HG03066 (cell line): ENCODE results near the gene HCRTR1.

Source experiments
- ATAC-seq: cut with Tn5 transposase; IDR thresholded peaks from one replicate; pipeline ENCODE4 v1.9.1; 2021; ENCODE audit warnings: low read depth; ENCODE audit not compliant: unreplicated experiment

HCRTR1 gene

DNA sequence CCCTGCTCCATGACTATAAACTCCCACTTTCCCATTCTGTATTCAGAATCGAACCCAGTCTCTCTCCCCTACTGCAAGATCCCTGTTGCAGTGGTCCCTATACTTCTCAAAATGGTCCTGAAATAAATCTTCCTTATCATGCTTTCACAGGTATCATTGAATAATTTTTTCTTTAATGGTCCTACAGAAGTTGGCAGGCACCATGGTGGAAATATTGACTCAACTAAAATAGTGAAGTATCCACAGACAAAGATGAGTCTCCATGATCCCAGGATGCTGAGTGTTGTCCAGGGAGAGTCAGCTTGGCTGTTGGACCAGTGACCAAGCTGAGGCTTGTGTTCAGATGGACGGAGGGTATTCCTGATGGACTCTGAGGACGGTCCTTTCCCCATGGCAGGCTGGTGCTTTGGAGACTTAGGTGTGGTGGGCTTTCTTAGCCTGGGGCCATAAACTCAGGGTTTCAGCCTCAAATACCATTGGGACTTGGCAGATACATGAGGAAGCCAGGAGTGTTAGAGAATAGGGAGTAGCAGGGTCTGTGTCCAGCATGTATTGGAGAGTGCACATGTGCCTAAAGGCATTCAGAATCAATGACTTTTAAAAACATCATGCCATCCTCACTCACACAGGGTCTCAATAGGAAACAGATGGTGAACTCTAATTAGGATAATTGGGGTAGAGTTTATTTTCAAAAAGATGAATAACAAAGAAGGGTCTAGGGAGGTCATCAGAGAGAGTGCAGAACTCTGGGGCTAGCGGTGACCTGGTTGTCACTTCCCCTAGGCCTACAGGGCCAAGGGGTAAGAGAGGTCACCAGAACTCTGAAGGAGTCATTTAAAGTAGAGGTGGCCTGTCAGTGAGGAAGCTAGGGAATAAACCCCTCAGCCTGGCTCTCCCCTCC lies 21.4 kb upstream of the HCRTR1 start:
- ATAC-seq, result no peak

DNA sequence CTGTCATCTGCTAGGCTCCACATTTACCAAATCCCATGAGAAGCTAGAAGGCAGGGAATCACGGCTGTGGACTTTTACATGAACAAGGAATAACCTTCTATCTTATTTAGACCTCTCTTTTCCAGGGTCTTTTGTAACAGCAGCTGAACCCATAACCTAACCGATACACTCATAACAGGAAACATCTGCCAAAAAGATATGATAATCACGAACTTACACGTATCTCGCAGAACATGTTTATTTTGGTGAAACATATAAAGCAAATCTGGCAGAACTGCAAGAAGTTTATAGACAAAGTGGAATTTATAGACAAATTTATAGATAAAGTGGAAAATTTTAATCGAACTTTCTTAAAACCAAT lies 20.8 kb upstream of the HCRTR1 start:
- ATAC-seq, result no peak

DNA sequence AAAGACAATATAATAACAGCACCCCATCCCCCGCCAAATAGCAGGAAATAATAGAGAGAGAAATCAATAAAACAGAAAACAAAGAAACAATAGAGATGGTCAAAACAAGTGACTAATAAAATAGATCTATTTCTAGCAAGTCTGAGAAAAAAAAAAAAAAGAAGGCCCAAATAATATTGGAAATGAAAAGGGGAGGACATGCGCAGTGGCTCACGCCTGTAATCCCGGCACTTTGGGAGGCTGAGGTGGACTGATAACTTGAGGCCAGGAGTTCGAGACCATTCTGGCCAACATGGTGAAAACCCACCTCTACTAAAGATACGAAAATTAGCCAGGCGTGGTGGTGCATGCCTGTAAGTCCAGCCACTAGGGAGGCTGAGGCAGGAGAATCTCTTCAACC lies 18.5 kb upstream of the HCRTR1 start:
- ATAC-seq, result no peak

DNA sequence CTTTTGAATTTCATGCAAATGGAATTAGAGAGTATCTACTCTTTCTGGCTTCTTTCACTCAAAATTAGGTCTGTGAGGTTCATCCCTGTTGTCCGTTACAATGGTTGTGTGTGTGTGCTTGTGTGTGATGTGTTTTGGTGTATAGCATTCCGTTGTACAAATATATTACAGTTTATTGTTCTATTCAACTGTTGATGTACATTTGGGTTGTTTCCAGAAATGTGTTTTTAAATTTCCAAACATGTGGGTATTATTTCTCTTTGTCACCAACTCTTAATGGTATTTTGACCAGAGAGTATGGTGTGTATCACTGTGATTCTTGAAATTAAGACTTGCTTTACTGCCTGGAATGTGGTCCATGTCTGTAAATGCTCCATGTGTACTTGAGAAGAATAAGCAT lies 16.8 kb upstream of the HCRTR1 start:
- no peak for ATAC-seq

DNA sequence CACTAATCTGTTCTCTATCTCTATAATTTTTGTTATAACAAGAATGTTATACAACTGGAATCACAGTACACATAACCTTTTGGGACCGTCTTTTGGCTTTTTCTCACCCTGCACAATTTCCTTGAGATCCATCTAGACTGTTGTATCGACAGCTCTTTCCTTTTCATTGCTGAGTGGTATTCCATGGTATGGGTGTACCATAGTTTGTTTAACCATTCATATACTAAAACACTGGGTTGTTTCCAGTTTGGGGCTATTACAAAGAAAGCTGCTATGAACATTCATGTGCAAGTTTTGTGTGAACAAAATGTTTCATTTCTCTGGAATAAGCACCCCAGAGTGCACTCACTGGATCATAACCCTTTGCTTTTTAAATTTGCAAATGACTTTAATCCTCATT lies 15.4 kb upstream of the HCRTR1 start:
- ATAC-seq, result no peak

DNA sequence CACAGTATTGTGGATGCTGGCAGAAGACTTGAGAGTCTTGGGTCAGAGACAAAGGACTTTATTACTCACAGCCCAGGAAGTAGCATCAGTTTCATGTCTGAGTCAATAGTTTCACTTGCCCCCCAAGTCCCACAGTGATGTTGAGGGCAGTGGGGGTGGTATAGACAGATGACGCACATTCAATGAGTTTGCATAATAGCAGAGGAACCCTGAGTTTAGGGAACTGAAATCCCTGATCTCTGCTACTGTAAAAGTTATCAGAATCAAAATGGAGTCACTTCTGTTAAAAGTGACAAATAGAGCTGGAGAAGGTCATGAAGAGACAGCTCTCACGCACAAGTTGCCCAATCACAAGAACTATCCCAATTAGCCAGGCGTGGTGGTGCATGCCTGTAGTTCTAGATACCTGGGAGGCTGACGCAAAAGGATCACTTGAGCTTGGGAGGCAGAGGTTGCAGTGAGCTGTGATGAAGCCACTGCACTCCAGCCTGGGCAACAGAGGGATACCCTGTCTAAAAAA lies 11.5 kb upstream of the HCRTR1 start:
- peak; percentile 93 for ATAC-seq

DNA sequence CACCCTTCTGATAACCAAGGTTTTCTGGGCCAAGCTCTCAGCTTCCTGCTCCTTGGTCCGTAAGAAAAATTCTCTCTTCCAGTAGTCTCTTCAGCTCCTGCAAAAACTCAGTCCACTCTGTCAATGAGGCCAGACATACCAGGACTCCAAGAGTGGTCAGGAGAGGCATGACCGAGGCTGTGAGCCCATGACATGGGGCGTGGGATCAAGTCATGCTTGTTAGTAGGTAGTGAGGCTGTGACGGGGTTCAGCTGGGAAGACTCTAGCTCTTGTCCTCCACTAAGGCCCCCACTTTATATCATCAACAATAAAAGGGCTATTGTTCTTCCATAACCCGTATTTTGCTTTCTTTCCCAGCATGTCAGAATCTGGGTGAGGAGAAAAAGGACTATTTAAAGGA lies 10.1 kb upstream of the HCRTR1 start:
- no peak for ATAC-seq

DNA sequence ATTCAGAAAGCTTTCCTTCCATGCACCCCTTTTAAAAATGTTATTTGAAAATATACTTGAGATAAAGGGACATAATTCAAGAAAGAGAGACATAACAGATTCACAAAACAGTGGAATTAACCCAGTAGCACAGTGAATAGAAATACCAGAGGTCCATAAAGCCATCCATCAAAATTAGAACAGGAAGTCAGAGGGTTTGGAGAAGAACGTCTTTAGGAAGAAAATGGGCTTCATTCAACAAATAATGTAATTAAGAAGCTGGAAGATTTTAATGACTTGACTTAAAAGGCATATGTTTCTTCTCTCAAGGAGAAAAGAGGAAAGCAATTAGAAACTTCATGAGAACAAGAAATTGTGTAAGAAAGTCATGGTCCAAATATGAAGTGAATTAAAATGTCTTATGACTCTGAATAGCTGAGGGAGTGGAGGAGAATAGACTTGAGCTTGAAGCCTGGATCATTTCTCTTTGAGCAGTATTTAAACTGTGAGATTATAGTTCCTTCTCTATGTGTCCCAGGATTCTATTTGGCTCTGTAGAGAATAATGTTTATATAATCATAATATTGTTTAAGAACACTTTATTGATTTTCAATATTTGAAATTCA lies 7.9 kb upstream of the HCRTR1 start:
- no peak for ATAC-seq

DNA sequence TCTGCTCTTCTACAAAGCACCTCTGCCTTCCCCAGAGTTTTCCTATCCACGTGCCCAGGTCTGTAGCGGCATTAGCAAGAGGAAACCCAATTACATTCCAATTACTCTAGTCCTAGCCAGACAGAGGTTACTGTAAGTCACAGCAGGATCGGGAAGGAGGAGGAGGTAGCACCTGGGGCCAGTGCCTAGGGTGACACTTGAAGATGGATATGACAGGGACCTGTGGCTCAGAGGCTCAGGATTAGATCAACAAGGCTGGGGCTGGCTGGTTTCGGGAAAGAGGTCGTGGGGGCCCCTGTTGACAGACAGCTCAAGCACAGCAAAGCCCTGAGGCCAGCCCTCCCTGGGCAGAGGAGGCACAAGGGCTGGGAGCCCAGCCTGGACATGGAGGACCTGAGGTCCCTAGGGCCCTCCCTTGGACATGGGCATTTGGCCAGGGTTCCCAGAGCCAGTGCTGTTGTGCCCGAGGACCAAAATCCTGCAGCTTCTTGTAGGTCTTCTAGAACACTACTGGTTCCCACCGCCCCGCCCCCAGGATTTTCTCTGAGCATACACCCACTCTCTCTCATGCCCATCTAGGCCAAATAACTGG lies 3.0 kb upstream of the HCRTR1 start:
- no peak for ATAC-seq

DNA sequence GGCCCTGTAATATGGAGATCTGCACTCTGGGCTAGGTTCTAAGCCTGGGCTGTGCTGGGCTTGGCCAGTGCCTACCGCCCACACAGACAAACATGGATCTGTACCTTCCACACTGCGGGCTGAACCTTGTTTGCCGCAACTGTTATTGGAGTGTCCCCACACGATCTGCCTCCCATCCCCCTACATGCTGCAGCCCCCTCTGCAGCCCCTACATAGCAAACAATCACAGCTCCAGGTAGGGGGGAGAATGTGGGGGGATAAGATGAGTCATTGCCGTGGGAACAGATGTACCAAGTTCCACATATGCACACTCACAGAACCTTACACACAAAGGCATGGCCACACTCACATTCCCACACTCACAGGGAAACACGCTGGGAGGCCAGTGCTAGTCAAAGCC lies 2.1 kb upstream of the HCRTR1 start:
- no peak for ATAC-seq

DNA sequence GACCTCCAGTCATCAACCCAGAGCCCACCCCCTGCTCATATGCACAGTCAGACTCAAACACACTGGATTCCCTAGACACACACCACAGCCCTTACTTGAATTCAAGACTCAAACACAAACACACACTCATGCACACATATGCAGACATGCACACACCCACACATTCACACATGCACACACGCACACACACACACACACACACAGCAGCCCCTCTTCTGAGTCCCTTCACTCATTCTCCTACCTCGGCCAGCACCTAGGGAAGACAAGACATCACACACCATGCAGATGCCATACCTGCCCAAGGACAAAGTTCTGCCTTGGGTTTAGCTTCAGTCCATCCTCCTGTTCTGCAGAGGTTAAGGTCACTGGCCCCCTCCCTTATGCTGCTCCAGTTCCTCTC lies 1.6 kb upstream of the HCRTR1 start:
- ATAC-seq, result no peak

DNA sequence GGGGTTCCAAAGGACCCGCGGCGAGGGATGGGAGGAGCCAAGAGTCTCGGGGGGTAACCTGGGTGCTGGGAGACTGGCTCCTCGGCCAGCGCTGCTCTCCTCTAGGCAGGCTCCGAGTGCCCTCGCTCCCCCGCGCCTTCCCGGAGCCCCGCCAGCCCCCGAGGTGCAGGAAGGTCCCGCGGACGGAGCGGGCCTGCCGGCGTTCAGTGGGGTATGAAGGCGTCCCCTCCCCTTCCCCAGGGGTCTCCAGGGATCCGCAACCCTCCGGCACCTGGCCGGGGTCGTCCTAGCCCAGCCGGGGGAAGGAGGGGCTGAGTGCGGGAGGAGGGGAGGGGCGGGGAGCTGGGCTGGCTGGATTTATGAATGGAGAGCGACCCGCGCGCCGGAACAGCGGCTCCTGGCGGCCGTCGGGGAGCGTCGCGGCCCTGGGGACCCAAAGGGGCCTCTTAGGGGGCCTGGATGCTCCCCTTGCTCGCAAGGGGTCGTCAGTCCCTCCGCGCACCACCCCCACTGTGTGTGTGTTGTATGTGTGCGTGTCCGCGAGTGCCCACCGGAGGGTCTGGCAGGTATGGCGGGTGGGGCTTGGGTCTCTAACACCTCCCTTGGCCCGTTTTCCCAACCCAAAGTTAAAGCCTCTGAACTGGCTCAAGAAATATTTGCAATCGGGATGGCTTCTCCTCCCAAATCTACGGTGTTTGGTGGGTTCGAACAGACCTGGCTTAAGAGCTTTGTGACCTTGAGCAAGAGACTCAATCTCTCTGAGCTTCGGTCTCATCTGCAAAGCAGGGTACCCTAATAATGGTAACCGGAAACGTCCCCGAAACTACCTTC lies 642 bp downstream of the HCRTR1 start:
- no peak for ATAC-seq

DNA sequence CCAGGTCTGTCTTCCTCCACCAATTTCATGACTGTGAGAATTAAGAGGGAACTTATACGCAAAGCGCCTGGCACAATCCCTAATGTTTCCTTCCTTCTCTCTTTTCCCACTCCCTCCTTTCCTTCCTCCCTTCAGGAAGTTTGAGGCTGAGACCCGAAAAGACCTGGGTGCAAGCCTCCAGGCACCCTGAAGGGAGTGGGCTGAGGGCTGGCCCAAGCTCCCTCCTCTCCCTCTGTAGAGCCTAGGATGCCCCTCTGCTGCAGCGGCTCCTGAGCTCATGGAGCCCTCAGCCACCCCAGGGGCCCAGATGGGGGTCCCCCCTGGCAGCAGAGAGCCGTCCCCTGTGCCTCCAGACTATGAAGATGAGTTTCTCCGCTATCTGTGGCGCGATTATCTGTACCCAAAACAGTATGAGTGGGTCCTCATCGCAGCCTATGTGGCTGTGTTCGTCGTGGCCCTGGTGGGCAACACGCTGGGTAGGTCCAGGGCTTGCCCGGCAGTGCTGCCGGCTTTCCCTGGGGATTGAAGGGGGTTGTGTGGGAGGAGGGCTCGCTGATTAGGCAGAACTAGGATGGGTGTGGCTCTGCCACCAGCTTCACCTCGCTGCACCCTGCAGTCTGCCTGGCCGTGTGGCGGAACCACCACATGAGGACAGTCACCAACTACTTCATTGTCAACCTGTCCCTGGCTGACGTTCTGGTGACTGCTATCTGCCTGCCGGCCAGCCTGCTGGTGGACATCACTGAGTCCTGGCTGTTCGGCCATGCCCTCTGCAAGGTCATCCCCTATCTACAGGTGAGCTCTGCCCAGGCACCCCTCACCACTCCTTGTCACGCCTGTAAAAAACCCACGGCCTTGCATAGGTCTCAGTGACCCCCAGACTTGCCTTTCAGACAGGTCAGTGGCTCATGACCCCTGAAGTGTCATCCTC lies 1.7 kb downstream of the HCRTR1 start:
- no peak for ATAC-seq

DNA sequence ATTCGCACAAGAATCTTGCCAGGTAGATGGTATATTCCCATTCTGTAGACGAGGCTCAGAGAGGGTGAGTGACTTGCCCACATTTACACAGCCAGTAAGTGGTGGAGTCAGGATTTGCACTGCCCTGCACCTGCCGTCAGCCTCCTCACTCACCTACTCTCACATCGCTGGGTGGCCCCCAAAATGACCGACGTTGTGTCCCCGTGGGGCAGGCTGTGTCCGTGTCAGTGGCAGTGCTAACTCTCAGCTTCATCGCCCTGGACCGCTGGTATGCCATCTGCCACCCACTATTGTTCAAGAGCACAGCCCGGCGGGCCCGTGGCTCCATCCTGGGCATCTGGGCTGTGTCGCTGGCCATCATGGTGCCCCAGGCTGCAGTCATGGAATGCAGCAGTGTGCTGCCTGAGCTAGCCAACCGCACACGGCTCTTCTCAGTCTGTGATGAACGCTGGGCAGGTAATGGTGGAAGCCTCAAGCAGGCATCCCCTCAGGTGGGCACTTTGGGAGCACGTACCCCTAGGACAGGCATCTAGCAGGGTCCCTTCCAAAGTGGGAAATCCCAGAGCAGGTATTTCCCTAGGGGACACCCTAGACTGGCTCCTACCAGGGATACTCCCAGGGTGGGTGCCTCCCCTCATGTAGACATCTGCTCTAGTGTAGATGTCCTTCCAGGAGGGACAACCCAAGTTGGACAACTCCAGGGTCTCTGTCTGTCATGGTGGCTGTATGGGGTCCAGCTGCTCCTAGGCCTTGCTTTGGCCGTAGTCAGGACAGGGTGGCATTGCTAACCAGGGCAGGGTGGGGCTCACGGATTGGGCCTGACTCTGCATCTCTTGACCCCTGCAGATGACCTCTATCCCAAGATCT lies 3.4 kb downstream of the HCRTR1 start:
- no peak for ATAC-seq

DNA sequence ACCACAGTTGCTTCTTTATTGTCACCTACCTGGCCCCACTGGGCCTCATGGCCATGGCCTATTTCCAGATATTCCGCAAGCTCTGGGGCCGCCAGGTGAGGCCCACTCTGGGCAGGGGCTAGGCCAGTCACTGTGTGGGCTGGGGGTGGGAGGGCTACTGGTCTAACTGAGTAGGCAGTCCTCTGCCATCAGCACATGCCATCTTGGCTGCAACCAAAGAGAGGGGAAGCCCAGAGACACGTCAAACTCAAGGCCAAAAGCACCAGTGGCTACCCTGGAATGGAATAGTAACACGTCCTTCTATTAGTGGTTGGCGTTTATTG lies 4.0 kb downstream of the HCRTR1 start:
- no peak for ATAC-seq

DNA sequence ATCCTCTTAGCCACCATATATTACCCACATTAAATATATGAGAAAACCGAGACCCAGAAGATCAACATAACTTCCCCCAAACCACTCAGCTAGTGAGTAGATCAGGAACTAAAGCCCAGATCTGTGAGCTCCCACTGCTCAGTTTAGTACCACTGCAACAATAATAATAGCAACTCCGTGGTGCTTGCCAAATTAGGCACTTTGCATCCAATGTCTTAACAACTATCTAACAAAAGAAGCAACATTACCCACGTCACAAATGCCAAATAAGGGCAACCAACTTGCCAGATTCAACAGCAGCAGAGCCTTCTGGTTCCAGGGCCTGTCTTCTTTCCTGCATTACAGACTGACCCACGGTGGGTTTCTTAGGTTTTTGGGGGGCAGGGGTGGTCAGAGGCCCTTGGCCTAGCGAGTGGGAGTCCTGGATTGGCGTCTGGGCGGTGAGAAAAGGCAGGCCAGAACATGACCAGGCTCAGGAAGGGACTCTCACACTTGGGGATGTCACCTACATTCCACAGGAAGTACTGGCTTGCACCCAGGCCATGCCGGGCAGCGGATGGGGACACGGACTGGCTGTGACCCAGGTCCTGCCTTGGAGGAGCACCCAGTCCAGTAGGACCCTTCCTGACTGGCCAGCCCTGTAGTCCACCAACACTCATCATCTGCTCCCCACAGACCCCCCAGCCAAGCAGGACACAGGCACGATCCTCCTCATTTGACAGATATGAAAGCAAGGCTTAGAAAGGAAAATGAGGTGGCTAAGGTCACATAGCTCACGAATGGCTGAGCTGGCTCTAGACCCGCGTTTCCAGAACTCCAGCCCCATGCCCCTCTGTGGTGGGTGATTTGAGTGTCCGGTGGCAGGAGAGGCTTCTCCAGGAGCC lies 4.6 kb downstream of the HCRTR1 start:
- ATAC-seq, result no peak

DNA sequence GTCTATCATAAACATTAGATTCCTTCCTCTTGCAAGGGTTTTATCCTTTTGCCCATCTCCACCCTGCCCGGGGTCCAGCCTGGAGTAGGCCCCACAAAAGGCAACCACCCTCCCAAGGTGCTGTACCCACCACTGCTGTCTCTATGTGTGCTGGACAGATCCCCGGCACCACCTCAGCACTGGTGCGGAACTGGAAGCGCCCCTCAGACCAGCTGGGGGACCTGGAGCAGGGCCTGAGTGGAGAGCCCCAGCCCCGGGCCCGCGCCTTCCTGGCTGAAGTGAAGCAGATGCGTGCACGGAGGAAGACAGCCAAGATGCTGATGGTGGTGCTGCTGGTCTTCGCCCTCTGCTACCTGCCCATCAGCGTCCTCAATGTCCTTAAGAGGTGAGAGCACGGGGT lies 5.9 kb downstream of the HCRTR1 start:
- ATAC-seq, result no peak

DNA sequence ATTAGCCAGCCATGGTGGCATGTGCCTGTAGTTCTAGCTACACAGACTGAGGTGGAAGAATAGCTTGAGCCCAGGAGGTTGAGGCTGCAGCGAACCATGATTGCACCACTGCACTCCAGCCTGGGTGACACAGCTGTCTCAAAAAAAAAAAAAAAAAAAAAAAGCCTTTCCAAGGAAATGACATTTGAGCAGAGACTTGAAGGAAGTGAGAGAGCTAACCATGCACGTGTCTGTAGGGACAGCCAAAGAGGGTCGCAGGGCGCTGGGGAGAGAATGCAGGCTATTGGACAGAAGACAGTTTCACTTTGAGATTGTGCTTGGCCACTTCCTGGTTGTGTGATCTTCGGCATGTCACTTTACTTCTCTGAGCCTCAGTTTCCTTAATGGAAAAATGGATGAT lies 6.8 kb downstream of the HCRTR1 start:
- ATAC-seq, result no peak
